HepG2 (cell line): ENCODE measurements around the gene MAP3K20. TPM values are rescaled to one million over a fixed set of nuclear protein-coding genes. Genes with fewer than 3 reads are reported as not detected.

ENCODE experiments used
- AHR ChIP-seq: IDR thresholded peaks from 2 replicates; pipeline ENCODE4 v1.6.1; 2018; ENCODE audit warnings: missing genetic modification reagents, missing compliant biosample characterization
- ARID5B ChIP-seq: IDR thresholded peaks from 2 replicates; pipeline ENCODE4 v1.4.0; 2020; ENCODE audit warnings: mild to moderate bottlenecking, missing genetic modification reagents
- CENPBD1 ChIP-seq: sonication (generic); formaldehyde crosslinking; IDR thresholded peaks from 2 replicates; pipeline ENCODE4 v1.8.0; 2022; ENCODE audit warnings: missing genetic modification reagents, low read depth, mild to moderate bottlenecking, borderline replicate concordance
- CREB1 ChIP-seq, 2 experiments: fragments of 450-650 bp in 1 of 2; IDR thresholded peaks; 2 replicates each; pipeline ENCODE4 v1.6.1; 2016 to 2017; ENCODE audit warnings: control low read depth in 1 of 2, mild to moderate bottlenecking in 1 of 2, missing compliant biosample characterization in 1 of 2, missing genetic modification characterization in 1 of 2
- CREM ChIP-seq, 2 experiments: sonication (generic) in 1 of 2; formaldehyde crosslinking in 1 of 2; IDR thresholded peaks; 2 replicates each; pipeline versions ENCODE4 v1.4.0 to v1.6.1; 2016 to 2020; ENCODE audit warnings: antibody characterized with exemption in 1 of 2, mild to moderate bottlenecking in 1 of 2, missing genetic modification reagents in 1 of 2
- DNMT1 ChIP-seq: sonication (generic); formaldehyde crosslinking; IDR thresholded peaks from 2 replicates; pipeline ENCODE4 v1.5.1; 2020; ENCODE audit warnings: mild to moderate bottlenecking, missing genetic modification reagents
- FOXP4 ChIP-seq: sonication (generic); formaldehyde crosslinking; IDR thresholded peaks from 2 replicates; pipeline ENCODE4 v1.4.0; 2020; ENCODE audit warnings: missing genetic modification reagents
- GATAD2A ChIP-seq: IDR thresholded peaks from 2 replicates; pipeline ENCODE4 v1.6.1; 2016
- HCFC1 ChIP-seq: fragments of 150-350 bp; IDR thresholded peaks from 2 replicates; pipeline ENCODE4 v1.6.1; 2014; ENCODE audit warnings: low read depth, low read length
- HOXA9 ChIP-seq: sonication (generic); formaldehyde crosslinking; IDR thresholded peaks from 2 replicates; pipeline ENCODE4 v1.8.1; 2022; ENCODE audit warnings: missing genetic modification reagents, mild to moderate bottlenecking, moderate library complexity, borderline replicate concordance
- IRF2 ChIP-seq: IDR thresholded peaks from 2 replicates; pipeline ENCODE4 v1.6.1; 2018; ENCODE audit warnings: missing genetic modification reagents, missing compliant biosample characterization
- MIER3 ChIP-seq: IDR thresholded peaks from 2 replicates; pipeline ENCODE4 v1.6.1; 2016; ENCODE audit warnings: missing compliant biosample characterization, borderline replicate concordance
- MIXL1 ChIP-seq: IDR thresholded peaks from 2 replicates; pipeline ENCODE4 v1.6.1; 2016
- RBM39 ChIP-seq: fragments of 200-400 bp; formaldehyde crosslinking; IDR thresholded peaks from one replicate; pipeline ENCODE4 v1.6.1; 2018; ENCODE audit warnings: antibody characterized with exemption, mild to moderate bottlenecking, low read depth, low read length; ENCODE audit not compliant: poor library complexity, severe bottlenecking
- SOX5 ChIP-seq: IDR thresholded peaks from 2 replicates; pipeline ENCODE4 v1.6.1; 2016; ENCODE audit warnings: borderline replicate concordance
- TCF7 ChIP-seq: sonication (generic); IDR thresholded peaks from 2 replicates; pipeline ENCODE4 v1.6.1; 2016; ENCODE audit warnings: antibody characterized with exemption, low read depth
- ZFP36L1 ChIP-seq: sonication (generic); formaldehyde crosslinking; IDR thresholded peaks from 2 replicates; pipeline ENCODE4 v1.8.0; 2022; ENCODE audit warnings: mild to moderate bottlenecking, missing genetic modification reagents, moderate library complexity
- ZKSCAN1 ChIP-seq: fragments of 150-350 bp; IDR thresholded peaks from 2 replicates; pipeline ENCODE4 v1.6.1; 2014; ENCODE audit warnings: low read length
- ZMYM4 ChIP-seq: sonication (generic); formaldehyde crosslinking; IDR thresholded peaks from 2 replicates; pipeline ENCODE4 v1.8.1; 2023; ENCODE audit warnings: mild to moderate bottlenecking, missing genetic modification reagents
- ZNF124 ChIP-seq: sonication (generic); formaldehyde crosslinking; IDR thresholded peaks from 2 replicates; pipeline ENCODE4 v1.4.0; 2020; ENCODE audit warnings: missing genetic modification reagents
- ZNF343 ChIP-seq: sonication (generic); formaldehyde crosslinking; IDR thresholded peaks from 2 replicates; pipeline ENCODE4 v1.4.0; 2020; ENCODE audit warnings: mild to moderate bottlenecking, missing genetic modification reagents
- ZNF367 ChIP-seq: sonication (generic); formaldehyde crosslinking; IDR thresholded peaks from 2 replicates; pipeline ENCODE4 v1.4.0; 2020; ENCODE audit warnings: missing genetic modification reagents, borderline replicate concordance
- ZNF460 ChIP-seq: sonication (generic); formaldehyde crosslinking; IDR thresholded peaks from 2 replicates; pipeline ENCODE4 v1.5.1; 2020; ENCODE audit warnings: missing genetic modification reagents, mild to moderate bottlenecking, borderline replicate concordance
- ZNF552 ChIP-seq: sonication (generic); formaldehyde crosslinking; IDR thresholded peaks from 2 replicates; pipeline ENCODE4 v1.9.0; 2022; ENCODE audit warnings: missing genetic modification reagents, mild to moderate bottlenecking, borderline replicate concordance
- ZNF776 ChIP-seq: sonication (generic); formaldehyde crosslinking; IDR thresholded peaks from 2 replicates; pipeline ENCODE4 v1.4.0; 2020; ENCODE audit warnings: mild to moderate bottlenecking, missing genetic modification reagents
- polyA plus RNA-seq, 8 experiments: library from polyadenylated mRNA; depleted of rRNA in 3 of 8; stranded (reverse) in 7 of 8; unstranded in 1 of 8; fragments of >200 nt; fragmentation: Illumina TruSeq in 4 of 8; extraction: Trizol in 4 of 8; gene quantifications; 2 replicates each; pipeline versions ENCODE4 v1.2.1 to v1.2.3, GENCODE V29; 2011 to 2016; ENCODE audit warnings: low read depth in 4 of 8, missing spikeins in 1 of 8, mixed read lengths in 1 of 8; ENCODE audit not compliant: insufficient read depth in 1 of 8
- total RNA-seq, 5 experiments: library from RNA; depleted of rRNA; stranded (reverse); fragments of >200 nt; fragmentation: Illumina TruSeq; extraction: Trizol; gene quantifications; 2 replicates each; pipeline ENCODE4 v1.2.3, GENCODE V29; 2016; ENCODE audit warnings: low read depth in 1 of 5

Gene MAP3K20
- total and polyA plus RNA-seq, 2 of the 13 experiments (the other 11 are each of a cell fraction or from before 2014, with no cell fraction given) = 5.2 to 13.5 TPM

GRCh38 chr2:173087793-173088496, 12.3 kb downstream of the MAP3K20 start (continued):
- no peak for TF ChIP-seq ZNF367 (CRISPR knock-in tag)
- peak; percentile 60; the same call in 1 of the 2 replicates for TF ChIP-seq ZMYM4
- TF ChIP-seq ZFP36L1 (CRISPR knock-in tag) = no peak
- TF ChIP-seq ZNF552 (CRISPR knock-in tag) = no peak
- no peak for TF ChIP-seq HOXA9
- no peak for TF ChIP-seq MIXL1 (CRISPR knock-in tag)
- TF ChIP-seq TCF7 = no peak
- no peak for TF ChIP-seq ZNF776 (CRISPR knock-in tag)
- TF ChIP-seq GATAD2A (CRISPR knock-in tag) = peak; percentile 63
- no peak for TF ChIP-seq ZNF343 (CRISPR knock-in tag)
- no peak for TF ChIP-seq MIER3 (CRISPR knock-in tag)
- TF ChIP-seq ZKSCAN1 = no peak
- no peak for TF ChIP-seq DNMT1
- no peak for TF ChIP-seq HCFC1
- TF ChIP-seq CREM (IDR thresholded peaks at IDR 0.05) = no peak
- TF ChIP-seq CREM (CRISPR knock-in tag; IDR thresholded peaks at IDR 0.05) = no peak
- TF ChIP-seq CREB1 (IDR thresholded peaks at IDR 0.05) = no peak
- TF ChIP-seq CREB1 (CRISPR knock-in tag; IDR thresholded peaks at IDR 0.05) = peak; percentile 40; the same call in 1 of the 2 replicates
- peak; percentile 80 for TF ChIP-seq FOXP4 (CRISPR knock-in tag)
- TF ChIP-seq ZNF460 (CRISPR knock-in tag) = no peak
- peak; percentile 71 for TF ChIP-seq ARID5B
- TF ChIP-seq ZNF124 (CRISPR knock-in tag) = no peak
- no peak for TF ChIP-seq RBM39
- no peak for TF ChIP-seq AHR (CRISPR knock-in tag)
- no peak for TF ChIP-seq CENPBD1 (CRISPR knock-in tag)
- peak; percentile 17; the same call in 1 of the 2 replicates for TF ChIP-seq SOX5 (CRISPR knock-in tag)
- TF ChIP-seq IRF2 (CRISPR knock-in tag) = 0 out of 2 replicates have a peak, but pooled peaks have one; percentile 31
